HUDEP-2 (cell line): Measurements from ENCODE around the gene GALNT12.

Experiments
- DNase-seq, 76 experiments: peaks; one replicate each; lab custom pipeline; 2025; ENCODE audit not compliant: unreplicated experiment in 76 of 76; lab: John Stamatoyannopoulos, UW

GALNT12 gene

GRCh38 chr9:98877311-98877710, 69.8 kb downstream of the GALNT12 start:
- DNase-seq, result no peak

GRCh38 chr9:98879094-98879962, 71.9 kb downstream of the GALNT12 start:
- DNase-seq, result no peak

GRCh38 chr9:98879963-98880310, 72.5 kb downstream of the GALNT12 start:
- no peak for DNase-seq

GRCh38 chr9:98880311-98881015, 73.0 kb downstream of the GALNT12 start:
- no peak for DNase-seq

GRCh38 chr9:98881356-98881755, 73.9 kb downstream of the GALNT12 start:
- DNase-seq, result no peak

- no peak for DNase-seq
Observed at GRCh38 chr9:98881836-98882568, 74.5 kb downstream of the GALNT12 start.

GRCh38 chr9:98882569-98882923, 75.1 kb downstream of the GALNT12 start:
- DNase-seq, result no peak

- no peak for DNase-seq
Observed at GRCh38 chr9:98883276-98883675, 75.8 kb downstream of the GALNT12 start.

- DNase-seq, result no peak
Observed at GRCh38 chr9:98884849-98885248, 77.4 kb downstream of the GALNT12 start.

- DNase-seq, result no peak
Observed at GRCh38 chr9:98885575-98886295, 78.3 kb downstream of the GALNT12 start.

GRCh38 chr9:98886691-98887229, 79.3 kb downstream of the GALNT12 start:
- DNase-seq, result no peak

- DNase-seq, result no peak
Observed at GRCh38 chr9:98887918-98888510, 80.5 kb downstream of the GALNT12 start.

- DNase-seq, result no peak
Observed at GRCh38 chr9:98888801-98889421, 81.4 kb downstream of the GALNT12 start.

GRCh38 chr9:98890256-98890655, 82.8 kb downstream of the GALNT12 start:
- no peak for DNase-seq

- no peak for DNase-seq
Observed at GRCh38 chr9:98892288-98892687, 84.8 kb downstream of the GALNT12 start.

GRCh38 chr9:98892690-98893089, 85.2 kb downstream of the GALNT12 start:
- no peak for DNase-seq

GRCh38 chr9:98894171-98894570, 86.7 kb downstream of the GALNT12 start:
- DNase-seq, result no peak

- no peak for DNase-seq
Observed at GRCh38 chr9:98894761-98895160, 87.3 kb downstream of the GALNT12 start.

- no peak for DNase-seq
Observed at GRCh38 chr9:98896632-98897031, 89.2 kb downstream of the GALNT12 start.

- DNase-seq, result no peak
Observed at GRCh38 chr9:98897745-98898144, 90.3 kb downstream of the GALNT12 start.
